DOHH2 (cell line): Measurements from ENCODE around the gene TNPO3.

Experiments
- H3F3A ChIP-seq: fragments of 200-600 bp; sonication (generic), shearing (Covaris generic); 2 replicates; pipeline ENCODE4 v1.6.0; 2016; ENCODE audit warnings: antibody characterized with exemption, mild to moderate bottlenecking; ENCODE audit not compliant: control insufficient read depth, insufficient read depth
- H3K27ac ChIP-seq: fragments of 200-600 bp; sonication (generic); 2 replicates; pipeline ENCODE4 v1.5.1; 2014; ENCODE audit warnings: low read depth, mild to moderate bottlenecking, low read length, moderate library complexity
- H3K27me3 ChIP-seq: fragments of 200-600 bp; sonication (generic); 2 replicates; pipeline ENCODE4 v1.6.1; 2014; ENCODE audit warnings: mild to moderate bottlenecking, low read length, mixed read lengths; ENCODE audit not compliant: control insufficient read depth
- H3K36me3 ChIP-seq: fragments of 200-600 bp; sonication (generic); 2 replicates; pipeline ENCODE4 v1.6.1; 2014; ENCODE audit warnings: mild to moderate bottlenecking, low read length, moderate library complexity, mixed read lengths; ENCODE audit not compliant: control insufficient read depth
- H3K4me1 ChIP-seq: fragments of 200-600 bp; sonication (generic); 2 replicates; pipeline ENCODE4 v1.6.1; 2014; ENCODE audit warnings: mild to moderate bottlenecking, low read length, mixed read lengths; ENCODE audit not compliant: control insufficient read depth
- H3K4me2 ChIP-seq: fragments of 200-600 bp; sonication (generic); 2 replicates; pipeline ENCODE4 v1.6.0; 2014; ENCODE audit warnings: mild to moderate bottlenecking, low read length, moderate library complexity
- H3K4me3 ChIP-seq: fragments of 200-600 bp; sonication (generic); 2 replicates; pipeline ENCODE4 v1.5.1; 2014; ENCODE audit warnings: mild to moderate bottlenecking, low read length, mixed read lengths
- H3K79me2 ChIP-seq: fragments of 200-600 bp; sonication (generic); 2 replicates; pipeline ENCODE4 v1.6.1; 2014; ENCODE audit warnings: mild to moderate bottlenecking, low read length, mixed read lengths; ENCODE audit not compliant: control insufficient read depth
- H3K9me2 ChIP-seq: fragments of 200-600 bp; sonication (generic); replicated peaks from 2 replicates; pipeline ENCODE4 v1.6.1; 2014; ENCODE audit warnings: mild to moderate bottlenecking, low read length, mixed read lengths; ENCODE audit not compliant: control insufficient read depth
- H3K9me3 ChIP-seq: fragments of 200-600 bp; sonication (generic); 2 replicates; pipeline ENCODE4 v1.6.1; 2014; ENCODE audit warnings: antibody characterized with exemption, low read length, mixed read lengths; ENCODE audit not compliant: control insufficient read depth, insufficient read depth
- H4K20me1 ChIP-seq: fragments of 200-600 bp; sonication (generic); 2 replicates; pipeline ENCODE4 v1.6.0; 2014; ENCODE audit warnings: low read depth, mild to moderate bottlenecking, antibody characterized with exemption, low read length, moderate library complexity; ENCODE audit not compliant: control insufficient read depth, insufficient read depth
- CTCF ChIP-seq: fragments of 200-600 bp; sonication (generic); IDR thresholded peaks from one replicate; pipeline ENCODE4 v1.5.1; 2014; ENCODE audit warnings: antibody characterized with exemption, mild to moderate bottlenecking, low read depth, low read length; ENCODE audit not compliant: poor library complexity, severe bottlenecking
- EZH2phosphoT487 ChIP-seq: fragments of 200-600 bp; sonication (generic); IDR thresholded peaks from 2 replicates; pipeline ENCODE4 v1.6.1; 2017; ENCODE audit warnings: borderline replicate concordance, mild to moderate bottlenecking, antibody characterized with exemption, low read length, moderate library complexity, mixed read lengths

Gene TNPO3

GRCh38 chr7:128937271-128937646, 117.7 kb downstream of the TNPO3 start:
- no peak for TF ChIP-seq CTCF
- TF ChIP-seq EZH2phosphoT487 = no peak
- Histone ChIP-seq H3K79me2 (peaks cover 10% of the 10 kb centered on the region), H3K9me2 (no peaks in the 10 kb centered on the region), H3K27me3 (peaks cover 31% of the 10 kb centered on the region), H3K4me3 (peak overlapping the region; percentile 76), H3F3A (peaks cover 13% of the 10 kb centered on the region), H4K20me1 (no peaks in the 10 kb centered on the region), H3K9me3 (no peaks in the 10 kb centered on the region), H3K4me2 (peak overlapping the region; percentile 62), H3K4me1 (peaks cover 63% of the 10 kb centered on the region), H3K36me3 (no peaks in the 10 kb centered on the region), H3K27ac (no peak overlapping the region)

- Histone ChIP-seq H3K9me3 (no peaks in the 10 kb centered on the region), H3K27ac (no peak overlapping the region), H3K4me2 (no peak overlapping the region), H3K27me3 (peaks cover 31% of the 10 kb centered on the region), H3K9me2 (no peaks in the 10 kb centered on the region), H3K4me1 (peaks cover 63% of the 10 kb centered on the region), H3K36me3 (no peaks in the 10 kb centered on the region), H3K4me3 (no peak overlapping the region), H4K20me1 (no peaks in the 10 kb centered on the region), H3K79me2 (peaks cover 10% of the 10 kb centered on the region), H3F3A (peaks cover 13% of the 10 kb centered on the region)
- no peak for TF ChIP-seq EZH2phosphoT487
- no peak for TF ChIP-seq CTCF
Measured at GRCh38 chr7:128936798-128937197, 118.1 kb downstream of the TNPO3 start.

GRCh38 chr7:128935342-128935730, 119.6 kb downstream of the TNPO3 start:
- no peak overlapping the region for H3K4me2 ChIP-seq
- no peak overlapping the region for H3K27ac ChIP-seq
- no peaks in the 10 kb centered on the region for H3K9me2 ChIP-seq
- TF ChIP-seq EZH2phosphoT487 (no peak), CTCF (no peak)
- peaks cover 13% of the 10 kb centered on the region for H3F3A ChIP-seq
- peaks cover 10% of the 10 kb centered on the region for H3K79me2 ChIP-seq
- no peaks in the 10 kb centered on the region for H3K36me3 ChIP-seq
- H3K27me3 ChIP-seq = peaks cover 31% of the 10 kb centered on the region
- H3K9me3 ChIP-seq = no peaks in the 10 kb centered on the region
- H3K4me1 ChIP-seq = peaks cover 50% of the 10 kb centered on the region
- H4K20me1 ChIP-seq = no peaks in the 10 kb centered on the region
- H3K4me3 ChIP-seq = no peak overlapping the region
